GM21447 (cell line): Measurements from ENCODE around the gene PFKP.

Source experiments
- ATAC-seq: cut with Tn5 transposase; IDR thresholded peaks from one replicate; pipeline ENCODE4 v1.9.1; 2021; ENCODE audit not compliant: unreplicated experiment

Gene PFKP

GRCh38 chr10:3110782-3111620 lies 43.7 kb downstream of the PFKP start:
- ATAC-seq, result no peak

GRCh38 chr10:3111621-3112163 lies 44.3 kb downstream of the PFKP start:
- ATAC-seq, result no peak

- no peak for ATAC-seq
Measured at GRCh38 chr10:3113343-3113720, 46.0 kb downstream of the PFKP start.

GRCh38 chr10:3115685-3116084 lies 48.3 kb downstream of the PFKP start:
- no peak for ATAC-seq

- no peak for ATAC-seq
Measured at GRCh38 chr10:3116508-3117100, 49.3 kb downstream of the PFKP start.

GRCh38 chr10:3117486-3117885 lies 50.1 kb downstream of the PFKP start:
- no peak for ATAC-seq

- no peak for ATAC-seq
Measured at GRCh38 chr10:3118641-3119091, 51.3 kb downstream of the PFKP start.

- no peak for ATAC-seq
Measured at GRCh38 chr10:3119796-3120459, 52.6 kb downstream of the PFKP start.

- ATAC-seq, result no peak
Measured at GRCh38 chr10:3122034-3122433, 54.7 kb downstream of the PFKP start.

GRCh38 chr10:3122486-3123205 lies 55.3 kb downstream of the PFKP start:
- ATAC-seq, result no peak

- ATAC-seq, result no peak
Measured at GRCh38 chr10:3123571-3124411, 56.4 kb downstream of the PFKP start.

- no peak for ATAC-seq
Measured at GRCh38 chr10:3124412-3125175, 57.2 kb downstream of the PFKP start.

GRCh38 chr10:3125527-3126170 lies 58.3 kb downstream of the PFKP start:
- no peak for ATAC-seq

GRCh38 chr10:3126249-3126648 lies 58.9 kb downstream of the PFKP start:
- no peak for ATAC-seq

- ATAC-seq, result no peak
Measured at GRCh38 chr10:3126741-3127346, 59.5 kb downstream of the PFKP start.

- no peak for ATAC-seq
Measured at GRCh38 chr10:3127921-3128320, 60.6 kb downstream of the PFKP start.

GRCh38 chr10:3128379-3129130 lies 61.2 kb downstream of the PFKP start:
- no peak for ATAC-seq
